Vagina (tissue), 2 donors: ENCODE results near the gene THADA.

Source experiments
- POLR2A ChIP-seq, 2 donors: fragments of 450-650 bp; IDR thresholded peaks; one replicate each; pipeline ENCODE4 v1.6.1; 2017; ENCODE audit warnings: antibody characterized with exemption in 2 of 2, mild to moderate bottlenecking in 2 of 2, moderate library complexity in 2 of 2
- POLR2AphosphoS5 ChIP-seq, 2 donors: sonication (generic); formaldehyde crosslinking; IDR thresholded peaks; one replicate each; pipeline ENCODE4 v1.9.0; 2017; ENCODE audit warnings: antibody characterized with exemption in 2 of 2, mild to moderate bottlenecking in 2 of 2, low read depth in 1 of 2; ENCODE audit not compliant: insufficient read depth in 1 of 2
- TF ChIP-seq, protein P1 (sequence below), 3 experiments: fragments of 450-650 bp in 2 of 3; fragments of 200-600 bp in 1 of 3; sonication (generic) in 1 of 3; IDR thresholded peaks; one replicate each; pipeline ENCODE4 v1.5.1; 2017 to 2019; ENCODE audit warnings: antibody characterized with exemption in 3 of 3, mild to moderate bottlenecking in 2 of 3, moderate library complexity in 2 of 3

DNA sequence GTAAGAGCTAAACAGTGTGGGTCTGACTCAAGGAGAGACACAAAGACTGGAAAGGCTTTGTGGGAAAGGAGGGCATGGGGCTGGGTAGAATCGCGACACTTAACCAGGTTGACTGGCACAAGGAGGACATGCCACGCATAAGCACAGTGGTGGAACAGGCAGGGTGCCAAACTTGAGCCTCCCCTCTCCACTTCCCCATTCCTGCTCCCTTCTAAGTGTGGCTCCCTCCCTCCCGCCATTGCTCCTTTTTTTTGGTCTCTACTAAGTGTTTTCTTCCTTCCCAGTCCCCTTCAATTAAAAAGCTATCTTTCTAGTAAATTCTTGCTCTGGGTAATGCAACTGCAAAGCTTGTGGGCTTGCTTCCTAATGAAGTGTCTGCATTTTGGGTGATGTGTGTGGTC is 329.1 kb downstream of the THADA start:
- TF ChIP-seq, protein P1, sequence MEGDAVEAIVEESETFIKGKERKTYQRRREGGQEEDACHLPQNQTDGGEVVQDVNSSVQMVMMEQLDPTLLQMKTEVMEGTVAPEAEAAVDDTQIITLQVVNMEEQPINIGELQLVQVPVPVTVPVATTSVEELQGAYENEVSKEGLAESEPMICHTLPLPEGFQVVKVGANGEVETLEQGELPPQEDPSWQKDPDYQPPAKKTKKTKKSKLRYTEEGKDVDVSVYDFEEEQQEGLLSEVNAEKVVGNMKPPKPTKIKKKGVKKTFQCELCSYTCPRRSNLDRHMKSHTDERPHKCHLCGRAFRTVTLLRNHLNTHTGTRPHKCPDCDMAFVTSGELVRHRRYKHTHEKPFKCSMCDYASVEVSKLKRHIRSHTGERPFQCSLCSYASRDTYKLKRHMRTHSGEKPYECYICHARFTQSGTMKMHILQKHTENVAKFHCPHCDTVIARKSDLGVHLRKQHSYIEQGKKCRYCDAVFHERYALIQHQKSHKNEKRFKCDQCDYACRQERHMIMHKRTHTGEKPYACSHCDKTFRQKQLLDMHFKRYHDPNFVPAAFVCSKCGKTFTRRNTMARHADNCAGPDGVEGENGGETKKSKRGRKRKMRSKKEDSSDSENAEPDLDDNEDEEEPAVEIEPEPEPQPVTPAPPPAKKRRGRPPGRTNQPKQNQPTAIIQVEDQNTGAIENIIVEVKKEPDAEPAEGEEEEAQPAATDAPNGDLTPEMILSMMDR (IDR thresholded peaks at IDR 0.05), result no peak
- no peak for TF ChIP-seq POLR2AphosphoS5 (IDR thresholded peaks at IDR 0.05; ENCODE audit: insufficient read depth in 1 of 2, low read depth in 1 of 2)
- TF ChIP-seq POLR2A (IDR thresholded peaks at IDR 0.05), result no peak
